Myocyte (in vitro differentiated cells): ENCODE results near the gene HLA-C. TPM values are rescaled to one million over a fixed set of nuclear protein-coding genes. Genes with fewer than 3 reads are reported as not detected.
"Not testable (repeated sequence)": the region's sequence is repeated elsewhere in the genome, so short reads cannot be mapped to it uniquely, and the experiment has no call there.

Source experiments
- DNase-seq: peaks from one replicate; pipeline ENCODE4 v3.0.0-alpha.2; 2012; ENCODE audit warnings: low read depth
- polyA plus RNA-seq: library from polyadenylated mRNA; unstranded; fragments of >200 nt; gene quantifications from one replicate; pipeline ENCODE4 v1.2.1, GENCODE V29; 2012; ENCODE audit warnings: missing spikeins
- total RNA-seq: library from RNA; depleted of rRNA; stranded (reverse); fragments of >200 nt; gene quantifications from 2 replicates; pipeline ENCODE4 v1.2.3, GENCODE V29; 2014

HLA-C gene
- 348 and 447 TPM in 2 replicates for total RNA-seq
- polyA plus RNA-seq = 540 TPM

DNA sequence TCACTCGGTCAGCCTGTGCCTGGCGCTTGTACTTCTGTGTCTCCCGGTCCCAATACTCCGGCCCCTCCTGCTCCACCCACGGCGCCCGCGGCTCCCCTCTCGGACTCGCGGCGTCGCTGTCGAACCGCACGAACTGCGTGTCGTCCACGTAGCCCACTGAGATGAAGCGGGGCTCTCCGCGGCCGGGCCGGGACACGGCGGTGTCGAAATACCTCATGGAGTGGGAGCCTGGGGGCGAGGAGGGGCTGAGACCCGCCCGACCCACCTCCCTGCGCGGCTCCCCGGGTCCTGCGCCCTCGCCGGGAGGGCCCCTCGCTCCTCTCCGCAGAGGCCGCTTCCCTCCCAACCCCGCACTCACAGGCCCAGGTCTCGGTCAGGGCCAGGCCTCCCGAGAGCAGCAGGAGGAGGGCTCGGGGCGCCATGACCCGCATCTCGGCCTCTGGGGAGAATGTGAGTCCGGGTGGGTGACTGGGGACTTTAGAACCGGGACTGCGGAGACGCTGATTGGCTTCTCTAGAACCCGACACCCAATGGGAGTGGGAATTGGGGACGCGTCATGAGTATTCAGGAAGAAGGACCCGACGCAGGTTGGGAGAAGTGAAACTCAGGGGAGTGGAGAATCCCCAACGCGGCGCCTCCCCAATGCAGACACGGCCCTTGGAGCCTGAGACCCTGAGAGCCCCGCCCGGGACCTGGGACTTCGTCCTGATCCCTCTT is at the start of gene HLA-C:
TSS of gene HLA-C (minus strand) at position 452 of the 717 bp plus-strand sequence. CDS start at position 431, 21 bp downstream.
- DNase-seq = peak; percentile 98

DNA sequence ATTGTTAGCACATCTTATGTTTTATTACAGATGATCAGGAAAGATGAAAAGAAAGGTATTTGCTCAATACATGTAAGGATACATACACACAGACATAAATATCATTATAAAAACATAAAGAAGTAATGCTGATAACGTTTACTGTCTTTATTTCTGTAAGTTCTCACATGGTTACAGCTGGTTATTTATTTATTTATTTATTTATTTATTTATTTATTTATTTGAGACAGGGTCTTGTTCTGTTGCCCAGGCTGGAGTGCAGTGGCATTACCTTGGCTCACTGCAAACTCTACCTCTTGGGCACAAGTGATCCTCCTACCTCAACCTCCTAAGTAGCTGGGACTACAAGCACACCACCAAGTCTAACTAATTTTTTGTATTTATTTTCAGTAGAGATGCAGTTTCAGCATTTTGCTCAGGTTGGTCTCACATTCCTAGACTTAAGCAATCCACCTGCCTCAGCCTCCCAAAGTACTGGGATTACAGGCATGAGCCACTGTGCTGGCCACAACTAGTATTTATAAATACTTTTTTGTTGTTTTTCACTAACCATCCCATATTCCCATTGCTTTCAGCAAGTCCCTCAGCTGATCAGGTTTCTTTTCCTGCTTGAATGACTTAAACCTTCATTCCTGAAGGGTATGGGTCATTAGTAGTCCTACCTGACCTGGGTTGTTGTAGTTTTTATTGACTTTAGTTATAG is 49.3 kb upstream of the HLA-C start:
- DNase-seq = no peak

DNA sequence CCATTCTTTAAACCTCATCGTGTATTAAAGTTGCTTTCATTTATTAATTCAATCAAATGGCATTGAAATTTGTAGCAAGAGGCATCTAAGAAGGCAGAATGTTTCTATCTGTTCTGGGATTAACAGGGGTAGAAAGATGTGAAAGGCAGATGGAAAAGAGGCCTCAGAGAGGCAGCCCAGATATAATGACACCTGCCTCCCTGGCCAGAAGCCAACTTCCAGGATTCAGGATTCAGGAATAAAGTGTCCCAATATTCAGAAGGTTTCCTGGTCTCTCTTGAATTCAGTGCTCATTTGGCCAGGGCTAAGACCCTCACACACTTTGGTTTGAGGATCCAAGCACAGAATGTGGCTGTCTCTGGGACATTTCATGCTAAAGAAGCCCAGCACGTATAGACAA is 45.1 kb upstream of the HLA-C start:
- no peak for DNase-seq

DNA sequence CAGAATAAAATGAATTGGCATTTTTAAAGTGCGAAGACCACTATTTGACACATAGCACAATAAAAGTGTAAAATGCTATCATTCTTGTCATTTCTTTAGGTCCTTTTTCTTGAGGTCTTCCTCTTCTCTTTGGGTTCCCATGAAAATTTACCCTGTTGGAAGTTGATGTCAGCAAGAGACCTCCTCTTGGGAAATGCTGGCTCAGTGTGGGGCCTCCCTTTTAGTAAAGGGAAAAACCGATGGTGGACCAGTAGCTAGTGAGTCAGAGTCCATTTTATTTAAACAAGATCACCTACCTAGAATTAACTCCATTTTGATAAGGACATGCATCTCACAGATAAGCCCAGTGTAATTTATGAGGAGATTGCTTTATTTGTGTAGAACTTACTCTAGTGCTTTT is 37.7 kb upstream of the HLA-C start:
- DNase-seq = no peak

DNA sequence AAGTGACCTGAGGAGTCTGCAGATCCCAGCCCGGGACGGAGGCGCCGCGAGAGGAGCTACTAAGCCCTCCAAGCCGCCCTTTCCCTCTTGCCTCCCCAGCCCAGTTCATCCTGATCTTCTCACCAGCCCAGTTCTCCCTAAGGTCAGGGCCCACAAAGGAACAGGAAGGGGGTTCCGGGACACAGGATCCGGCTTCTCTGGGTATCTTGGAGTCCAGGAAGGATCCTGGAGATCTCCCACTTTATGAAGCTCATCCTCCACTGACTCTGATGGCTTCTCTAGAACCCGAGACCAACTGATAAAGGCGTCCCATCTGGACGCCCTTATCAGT is 36.9 kb upstream of the HLA-C start:
- no peak for DNase-seq

DNA sequence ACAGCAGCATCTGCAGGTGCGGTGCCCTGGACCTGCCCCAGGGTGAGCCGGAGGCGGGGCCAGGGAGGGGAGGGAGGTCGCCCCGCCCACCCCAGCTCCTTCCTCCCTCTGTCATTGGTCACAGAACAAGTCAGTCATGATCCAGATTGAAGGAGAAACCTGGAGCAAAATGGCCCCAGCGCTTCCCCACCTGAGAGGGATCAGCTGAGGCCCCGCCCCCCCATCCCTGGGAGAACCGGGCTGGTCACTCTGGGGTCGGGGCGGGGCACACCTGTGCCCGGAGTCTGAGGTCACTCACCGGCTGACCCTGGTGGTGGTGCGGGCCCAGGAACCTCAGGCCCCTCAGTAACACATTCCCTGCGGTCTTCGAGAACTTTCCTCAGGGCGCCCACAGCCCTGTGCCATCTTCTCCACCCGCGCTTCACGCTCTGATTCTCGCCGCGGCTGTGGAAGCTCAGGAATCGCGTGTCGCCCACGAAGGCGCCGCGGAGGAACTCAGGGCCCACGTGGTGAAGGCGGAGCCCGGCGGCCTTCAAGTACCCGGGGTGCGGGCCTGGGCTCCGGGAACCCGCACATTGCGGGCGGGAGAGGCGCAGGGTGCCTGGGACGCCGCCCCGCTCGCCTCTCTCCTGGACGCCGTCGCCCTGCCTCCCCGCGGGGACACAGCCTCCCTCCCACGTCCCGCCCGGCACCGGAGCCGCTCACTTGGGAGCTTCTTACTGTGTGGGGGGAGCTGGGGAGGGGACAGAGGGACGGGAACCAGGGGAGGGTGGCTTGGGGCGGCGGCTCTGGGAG is 36.4 kb upstream of the HLA-C start:
- DNase-seq = no peak

DNA sequence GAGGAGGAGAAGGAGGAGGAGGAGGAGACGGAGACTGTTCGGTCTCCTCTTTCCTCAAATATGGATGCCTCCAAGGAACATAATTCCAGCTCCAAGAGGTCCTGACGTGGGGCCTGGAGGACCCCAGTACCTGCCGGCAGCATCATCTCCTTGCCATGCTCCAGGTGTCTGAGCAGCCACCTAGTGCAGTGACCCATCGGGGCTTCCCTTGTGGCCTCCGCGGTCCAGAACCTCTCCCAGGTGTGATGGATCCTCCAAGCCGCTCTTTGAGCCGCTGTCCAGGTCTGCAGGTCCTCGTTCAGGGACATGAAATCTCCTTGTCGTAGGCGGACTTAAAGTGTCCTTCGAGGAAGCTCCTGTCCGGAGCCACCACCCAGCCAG is 35.8 kb upstream of the HLA-C start:
- no peak for DNase-seq

DNA sequence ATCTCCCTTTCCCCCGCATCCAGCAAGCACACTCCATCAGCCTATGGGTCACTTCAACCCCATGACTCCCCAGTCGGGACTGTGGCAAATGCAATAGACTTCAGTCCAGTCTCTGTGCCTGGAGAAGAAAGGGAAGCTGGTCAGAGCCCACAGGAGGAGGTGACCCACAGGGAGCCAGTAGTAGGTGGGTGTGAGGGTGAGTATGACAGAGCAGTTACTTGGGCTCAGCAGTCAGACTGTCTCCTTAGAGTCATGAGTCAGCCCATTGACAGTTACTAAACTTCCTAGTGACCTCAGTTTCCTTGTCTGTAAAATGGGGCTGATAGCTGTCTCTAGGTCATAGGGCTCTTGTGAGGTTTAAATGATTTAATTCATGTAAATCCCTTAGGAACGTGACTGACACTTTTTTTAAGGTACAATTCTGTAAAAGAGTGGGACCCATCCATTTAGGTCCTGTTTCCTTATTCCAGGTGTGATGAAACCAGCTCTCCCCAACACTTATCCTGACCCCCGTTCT is 33.9 kb upstream of the HLA-C start:
- DNase-seq = no peak

DNA sequence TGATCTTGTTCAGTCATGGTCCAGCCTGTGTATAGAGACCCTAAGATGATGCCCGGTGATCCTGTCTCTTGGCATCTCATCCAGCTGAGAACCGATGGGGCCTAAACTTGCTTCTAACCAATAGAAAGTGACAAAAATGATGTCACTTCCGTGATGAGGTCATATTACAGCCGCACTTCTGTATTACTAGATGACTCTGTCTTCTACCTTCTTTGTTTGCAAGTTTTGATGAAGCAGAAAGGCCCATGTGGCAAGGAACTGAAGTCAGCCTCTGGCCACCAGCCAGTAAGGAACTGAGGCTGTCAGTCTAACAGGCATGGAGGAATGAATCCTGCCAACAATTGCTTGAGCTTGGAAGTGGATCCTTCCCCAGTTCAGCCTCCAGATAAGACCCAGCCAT is 32.8 kb upstream of the HLA-C start:
- DNase-seq = no peak

DNA sequence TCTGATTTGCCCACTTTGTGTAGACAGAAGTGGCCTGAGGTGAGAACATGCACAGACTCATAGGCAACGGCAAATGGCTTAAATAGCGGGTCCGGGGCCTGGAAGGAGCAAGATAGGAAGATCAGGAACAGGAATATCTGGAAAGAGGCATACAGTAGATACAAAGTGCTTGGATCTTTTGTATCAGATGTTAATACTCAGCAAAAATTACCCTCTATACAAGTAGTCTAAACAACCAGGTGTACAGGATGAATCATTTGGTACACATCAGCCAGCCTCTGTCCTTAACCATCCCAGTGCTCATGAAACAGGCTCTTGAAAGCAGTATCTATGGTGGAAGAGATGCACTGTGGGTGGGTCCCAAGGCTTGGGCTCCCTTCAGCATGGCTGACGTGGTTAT is 28.9 kb upstream of the HLA-C start:
- no peak for DNase-seq

DNA sequence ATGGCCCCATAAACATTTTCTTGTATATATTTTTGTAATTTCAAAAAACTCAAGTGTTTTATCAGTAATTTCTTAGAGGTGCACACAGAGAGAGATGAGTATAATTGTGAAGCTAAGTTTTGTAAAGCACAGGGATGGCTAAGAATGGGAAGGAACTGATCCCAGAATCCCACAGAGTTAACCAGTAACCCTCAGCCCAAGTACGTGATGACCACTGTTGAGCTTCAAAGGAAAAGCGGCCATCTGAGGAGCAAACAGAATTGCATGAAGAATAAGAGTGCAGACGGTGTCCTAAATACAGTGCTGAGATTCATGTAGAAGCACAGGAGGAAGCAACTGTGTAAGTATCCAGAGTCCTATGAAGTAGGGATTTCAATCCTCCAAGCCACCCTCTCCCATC is 28.1 kb upstream of the HLA-C start:
- no peak for DNase-seq

DNA sequence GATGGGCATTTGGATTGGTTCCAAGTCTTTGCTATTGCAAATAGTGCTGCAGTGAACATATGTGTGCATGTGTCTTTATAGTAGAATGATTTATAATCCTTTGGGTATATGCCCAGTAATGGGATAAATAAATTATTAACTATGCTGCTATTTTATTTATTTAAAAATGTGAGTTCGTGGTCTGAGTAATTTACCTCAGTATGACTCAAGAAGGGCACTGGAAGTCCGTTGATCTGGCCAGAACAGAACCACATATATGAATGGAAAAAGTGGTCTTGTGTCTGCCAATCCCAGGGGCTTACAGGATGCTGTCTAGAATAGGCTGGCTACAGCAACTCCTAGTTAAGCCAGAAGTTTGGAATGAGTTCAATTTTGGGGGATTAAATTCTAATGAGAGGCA is 27.6 kb upstream of the HLA-C start:
- DNase-seq = no peak

DNA sequence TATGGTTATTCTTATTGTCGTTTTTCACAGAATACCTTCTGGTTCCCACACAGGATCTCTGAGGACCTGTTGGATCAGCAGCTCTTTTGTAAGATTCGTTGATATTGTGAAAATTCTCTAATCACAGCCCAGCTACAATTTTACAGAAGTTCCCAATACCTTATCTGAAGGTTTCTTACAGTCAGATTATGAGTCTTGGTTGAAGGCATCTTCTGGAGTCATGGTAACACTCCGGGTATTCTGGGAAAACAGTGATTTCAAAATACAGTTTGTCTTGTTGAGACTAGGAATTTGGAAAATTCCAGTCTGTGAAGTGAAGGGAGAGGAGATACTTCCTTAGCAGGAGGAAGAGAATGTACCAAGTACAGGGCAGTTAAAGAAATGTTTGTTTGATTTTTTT is 22.2 kb upstream of the HLA-C start:
- no peak for DNase-seq

DNA sequence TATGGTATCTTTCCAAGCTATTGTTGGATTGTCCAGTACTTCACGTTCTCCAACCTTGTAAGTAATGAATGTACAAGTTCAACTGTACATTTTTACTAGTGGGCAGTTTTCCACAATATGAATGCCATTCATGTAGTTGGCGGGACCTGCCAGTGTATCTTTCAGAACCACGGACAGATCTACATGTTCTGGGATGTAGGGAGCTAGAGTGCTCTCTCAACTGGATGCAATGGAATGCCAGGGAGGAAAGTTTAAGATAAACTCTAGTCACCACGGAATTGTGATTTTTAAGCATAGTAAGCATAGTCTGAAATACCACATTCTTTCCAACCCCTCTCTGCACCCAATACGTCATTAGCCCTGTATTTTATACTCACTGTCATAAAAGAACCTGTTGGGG is 21.5 kb upstream of the HLA-C start:
- DNase-seq = peak; percentile 61

DNA sequence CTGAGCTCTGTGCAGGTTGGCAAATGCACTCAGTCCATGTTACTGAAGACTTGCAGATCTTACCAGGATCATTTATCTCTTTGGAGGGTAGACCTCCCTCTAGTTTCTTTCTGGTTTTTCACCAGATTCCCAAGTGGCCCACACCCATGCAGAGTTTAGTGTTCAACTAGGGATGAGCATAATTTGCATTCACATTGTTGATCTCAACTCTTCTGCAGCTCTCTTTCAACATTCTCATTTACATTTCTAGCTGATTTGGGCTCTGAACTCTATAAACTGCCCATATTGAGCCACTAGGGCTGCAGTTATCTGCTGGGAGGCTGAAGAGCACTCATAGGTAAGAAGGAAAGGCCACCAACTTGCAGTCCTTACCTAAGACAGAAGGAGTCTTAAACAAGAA is 17.9 kb upstream of the HLA-C start:
- DNase-seq = no peak

DNA sequence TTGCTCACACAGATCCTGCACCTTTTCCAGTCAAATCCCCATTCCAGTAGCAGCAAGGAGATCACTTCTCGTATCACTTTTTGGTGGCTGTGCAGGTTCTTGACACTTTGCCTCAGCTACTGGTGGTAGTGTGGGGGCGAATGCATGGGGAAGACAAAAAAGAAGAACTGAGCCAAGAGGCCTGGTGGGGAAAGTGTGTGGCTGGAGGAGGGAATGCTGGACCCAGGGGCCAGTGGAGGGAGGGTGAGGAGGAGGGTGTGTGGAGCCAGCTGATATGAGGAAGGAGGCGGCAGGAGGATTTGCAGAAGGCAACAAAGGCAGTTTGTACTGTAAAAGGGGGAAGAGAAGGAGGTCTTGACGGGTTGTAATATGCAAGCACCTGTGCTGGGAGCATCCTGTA is 15.7 kb upstream of the HLA-C start:
- DNase-seq = no peak

DNA sequence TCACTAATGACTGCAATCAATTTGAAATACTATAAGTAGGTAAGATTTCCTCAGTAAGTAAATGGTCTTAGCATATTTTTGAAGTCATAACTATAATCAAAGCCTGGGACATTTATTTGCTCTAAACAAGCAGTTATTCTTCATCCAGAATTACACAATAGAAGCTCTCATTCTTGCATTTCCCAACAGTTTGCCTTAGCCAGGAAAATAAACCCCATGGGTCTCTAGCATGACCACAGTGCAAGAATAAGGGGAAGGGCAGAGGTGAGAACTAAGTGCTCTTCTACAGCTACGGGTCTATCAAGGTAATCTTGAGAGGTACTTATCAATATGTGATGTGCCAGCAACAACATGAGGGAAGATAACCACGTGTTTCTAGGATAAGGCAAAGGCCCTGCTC is 14.1 kb upstream of the HLA-C start:
- DNase-seq = no peak

DNA sequence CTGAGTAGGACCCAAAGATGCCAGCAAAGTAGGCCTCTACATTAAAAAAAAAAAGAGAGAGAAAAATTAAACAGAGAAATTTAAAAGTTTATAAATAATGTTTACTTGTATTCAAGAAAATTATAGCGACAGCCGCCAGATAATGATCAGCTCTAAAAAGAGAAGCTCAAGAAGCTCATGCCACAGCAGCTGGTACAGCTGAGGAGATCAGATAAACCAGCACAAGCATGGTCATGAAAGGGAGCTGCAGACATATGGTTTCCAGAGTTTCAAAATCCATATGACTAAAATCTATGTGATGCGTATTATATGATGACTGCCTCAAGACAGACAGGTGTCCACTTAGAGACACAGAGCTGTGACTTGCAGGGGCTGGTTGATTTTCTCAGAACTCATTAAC is 13.6 kb upstream of the HLA-C start:
- no peak for DNase-seq

DNA sequence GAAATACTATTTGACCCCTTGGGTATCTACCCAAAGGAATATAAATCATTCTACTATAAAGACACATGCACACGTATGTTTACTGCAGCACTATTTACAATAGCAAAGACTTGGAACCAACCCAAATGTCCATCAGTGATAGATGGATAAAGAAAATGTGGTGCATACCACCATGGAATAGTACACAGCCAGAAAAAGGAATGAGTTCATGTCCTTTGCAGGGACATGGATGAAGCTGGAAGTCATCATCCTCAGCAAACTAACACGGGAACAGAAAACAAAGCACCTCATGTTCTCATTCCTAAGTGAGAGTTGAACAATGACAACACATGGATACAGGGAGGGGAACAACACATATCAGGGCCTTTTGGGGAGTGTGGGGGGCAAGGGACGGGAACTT is 7.8 kb upstream of the HLA-C start:
- not testable (repeated sequence) for DNase-seq

DNA sequence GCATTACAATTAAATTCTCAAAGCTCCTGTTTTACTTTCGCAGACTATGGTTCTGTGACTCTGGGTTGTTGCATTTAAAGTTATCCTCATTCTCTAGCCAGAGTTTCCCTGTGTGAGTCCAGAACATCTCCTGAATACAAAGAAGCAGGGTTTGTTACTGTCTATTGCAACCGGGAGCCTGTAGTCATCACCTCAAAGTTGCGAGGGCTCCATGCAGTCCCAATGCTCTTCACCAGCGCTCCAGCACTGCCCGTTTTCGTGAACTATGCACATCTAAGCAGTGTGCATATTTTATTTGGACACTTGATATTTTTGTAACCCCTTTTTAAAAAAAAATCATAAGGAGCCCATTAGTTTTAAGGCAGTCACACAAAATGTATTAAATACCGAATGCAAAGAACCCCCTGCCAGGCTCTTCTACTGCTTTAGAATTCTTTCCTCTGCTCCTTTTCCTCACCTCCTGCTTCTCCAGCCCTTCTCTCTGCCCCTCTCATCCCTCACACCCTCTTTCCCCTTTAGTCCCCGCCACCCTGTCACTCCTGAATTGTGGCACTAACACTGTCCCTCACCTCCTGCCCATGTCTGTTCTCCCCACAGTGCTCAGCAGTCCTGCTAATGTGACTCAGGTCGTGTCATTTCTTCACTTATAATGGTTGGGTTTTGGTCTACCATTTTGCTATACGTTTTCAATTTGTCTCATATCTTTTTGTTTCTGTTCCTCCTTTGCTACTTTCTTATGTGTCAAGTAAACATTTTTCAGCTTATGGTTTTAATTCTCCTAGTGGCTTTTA is 1.1 kb upstream of the HLA-C start:
- peak; percentile 2 for DNase-seq

DNA sequence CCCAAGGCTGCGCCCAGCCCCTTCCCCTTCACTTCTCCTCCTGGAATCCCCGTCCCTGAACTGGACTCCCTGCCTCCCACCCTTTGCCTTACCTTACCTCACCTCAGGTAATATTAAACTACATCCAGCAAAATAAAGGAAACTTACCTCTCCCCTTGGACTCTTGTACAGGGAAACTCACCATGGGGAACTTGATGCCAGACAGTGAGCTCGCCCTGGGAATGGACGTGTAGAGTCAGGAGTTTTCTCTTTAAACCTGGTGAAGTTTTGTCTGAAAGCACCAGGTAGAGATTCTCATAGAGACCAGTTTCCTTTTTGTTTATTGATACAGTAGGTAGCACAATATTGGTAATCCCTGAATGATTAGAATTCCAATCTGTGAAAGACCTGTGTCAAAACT is 544 bp upstream of the HLA-C start:
- DNase-seq = peak; percentile 13
